GM20431 (cell line): ENCODE results near the gene CBARP.

Experiments used
- in situ Hi-C: fragments of 300-500 bp; cut with MseI, MboI; formaldehyde crosslinking; loops from one replicate; pipeline ENCODE4 v1.15.0; 2020; ENCODE audit warnings: low sequenced_read_pairs; ENCODE audit not compliant: unreplicated experiment

CBARP gene

DNA sequence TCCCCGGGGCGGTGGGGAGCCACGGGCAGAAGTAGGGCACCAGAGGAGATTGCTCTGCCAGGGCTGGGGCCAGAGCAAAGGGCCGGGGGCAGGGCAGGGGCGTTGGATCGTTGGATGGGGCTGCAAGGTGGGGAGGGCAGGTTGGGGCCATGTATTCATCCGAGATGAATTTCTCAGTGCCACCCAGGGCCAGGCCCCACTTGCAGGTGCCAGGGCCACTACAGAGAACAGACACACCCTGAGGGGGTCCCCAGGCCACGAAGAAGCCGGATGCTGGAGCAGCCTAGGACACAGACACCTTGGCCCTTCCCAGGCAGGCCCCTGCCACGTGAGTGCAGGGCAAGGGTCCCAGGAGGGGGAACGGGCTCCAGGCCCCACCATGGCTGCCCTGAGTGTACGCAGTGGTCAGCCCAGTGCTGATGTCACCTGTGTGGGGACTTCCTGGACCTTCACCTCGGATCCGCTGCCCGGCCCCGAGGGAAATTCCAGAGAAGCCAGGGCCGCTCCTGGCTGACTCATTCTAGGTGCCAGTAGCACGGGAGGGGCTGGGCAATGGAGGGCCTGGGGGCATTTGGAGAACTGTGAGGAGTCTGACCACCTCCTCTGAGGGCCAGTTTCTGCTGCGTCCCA is 54.1 kb downstream of the CBARP start:
- in situ Hi-C loops: loop anchor here (10.0 kb wide), 1 partner anchor 69 kb away; no protein-coding TSS in a partner anchor

- in situ Hi-C loops: loop anchor here (10.0 kb wide), 1 partner anchor 68 kb away; no protein-coding TSS in a partner anchor
Measured at GRCh38 chr19:1182727-1183126, 55.1 kb downstream of the CBARP start.

DNA sequence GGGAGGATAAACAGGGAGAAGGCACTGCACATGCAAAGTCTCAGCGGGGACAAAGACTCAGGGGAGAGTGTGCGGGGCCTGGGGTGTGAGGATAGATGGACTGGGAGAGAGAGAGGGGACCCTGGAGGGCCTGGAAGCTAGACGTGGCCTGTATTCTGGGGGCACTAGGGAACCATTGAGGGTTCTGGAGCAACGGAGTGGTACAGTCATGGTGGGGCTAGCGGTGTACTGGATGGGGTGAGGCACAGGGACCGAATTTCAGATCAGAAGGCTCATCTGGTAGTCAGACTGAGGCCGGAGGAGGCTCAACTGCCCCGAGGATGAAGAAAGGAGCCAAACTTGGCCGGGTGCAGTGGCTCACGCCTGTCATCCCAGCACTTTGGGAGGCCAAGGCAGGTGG is 55.7 kb downstream of the CBARP start:
- in situ Hi-C loops: loop anchor here (10.0 kb wide), 1 partner anchor 67 kb away; no protein-coding TSS in a partner anchor

DNA sequence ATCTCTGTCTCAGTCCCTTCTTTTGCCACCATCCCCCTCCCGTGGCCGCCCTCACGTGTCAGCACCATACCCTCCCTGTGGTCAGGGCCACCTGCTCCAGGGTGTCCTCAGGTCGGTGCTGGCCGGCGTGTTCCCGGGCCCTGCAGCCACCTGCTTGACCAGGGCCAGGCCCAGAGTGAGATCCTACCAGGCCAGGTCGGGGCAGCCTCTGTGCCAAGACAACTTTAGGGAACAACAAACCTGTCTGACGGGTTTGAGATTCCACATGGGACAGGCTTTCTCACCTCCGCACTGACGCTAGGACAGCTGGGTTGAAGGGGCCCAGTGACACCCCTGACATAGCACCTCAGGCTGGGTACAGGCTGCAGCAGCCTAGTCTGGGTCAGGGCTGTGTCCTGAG is 56.2 kb downstream of the CBARP start:
- in situ Hi-C loops: loop anchor here (10.0 kb wide), 1 partner anchor 67 kb away; no protein-coding TSS in a partner anchor
